ENCODE results near the gene RERG. TPM values are rescaled to one million over a fixed set of nuclear protein-coding genes. Genes with fewer than 3 reads are reported as not detected.

Gene RERG
- total RNA-seq, 2 experiments from 2014 or later: not detected

DNA sequence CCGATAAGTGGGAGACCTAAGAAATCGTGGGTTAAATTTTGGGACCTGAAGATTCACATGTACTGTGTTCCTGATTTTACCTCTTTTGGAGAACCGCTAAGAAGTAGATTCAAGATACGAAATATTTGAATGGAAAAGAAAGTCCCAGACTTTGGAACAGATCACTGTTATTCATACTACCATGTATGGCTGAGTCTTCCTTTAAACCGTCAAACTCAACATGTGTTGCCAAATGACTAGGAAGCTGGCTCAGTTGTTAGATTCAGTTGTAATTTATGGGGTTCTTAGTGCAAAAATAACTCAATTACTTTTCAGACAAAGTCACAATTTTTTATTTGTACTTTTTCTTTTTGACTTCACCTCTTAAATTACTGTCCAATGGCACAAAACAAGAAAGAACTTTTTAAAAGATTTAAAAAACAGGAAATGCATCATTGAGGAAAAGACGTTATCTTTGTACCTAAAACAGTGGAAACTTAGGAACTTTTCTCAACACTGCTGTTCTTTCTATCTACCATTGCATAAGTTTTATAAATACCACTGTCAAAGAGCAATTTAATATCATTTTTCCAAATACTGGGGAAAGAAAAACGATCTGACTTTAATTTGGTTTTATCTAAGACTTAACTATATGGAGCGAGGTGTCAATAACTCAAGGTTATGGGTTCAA is 15.7 kb downstream of the RERG start:
- Histone ChIP-seq H3K27ac (ENCODE audit: low read depth, low read length, poor library complexity, severe bottlenecking) (no peak overlapping the region), H2AFZ (ENCODE audit: low read length) (no peak overlapping the region), H3K4me3 (ENCODE audit: low read depth, low read length, poor library complexity, severe bottlenecking) (no peak overlapping the region), H3K4me1 (ENCODE audit: insufficient read depth, low read length, poor library complexity, severe bottlenecking) (no peaks in the 10 kb centered on the region), H3K9me3 (ENCODE audit: low read length) (0 out of 2 replicates have a peak, but pooled peaks cover 8% of the 10 kb centered on the region), H3K9me2 (ENCODE audit: insufficient read depth, low read length) (no peaks in the 10 kb centered on the region), H3K79me2 (ENCODE audit: insufficient read depth, low read depth, low read length) (no peaks in the 10 kb centered on the region), H3K36me3 (ENCODE audit: insufficient read depth, low read length) (no peaks in the 10 kb centered on the region), H4K20me1 (ENCODE audit: insufficient read depth, low read length) (no peaks in the 10 kb centered on the region), H3K4me2 (ENCODE audit: low read length) (no peak overlapping the region)
- ChIA-PET CTCF (ENCODE audit: unreplicated experiment) (no interaction called here), POLR2A (interaction anchor here (0.7 to 1.3 kb wide), 2 partner anchors 48 to 662 kb away, joined by 3 read pairs; no protein-coding TSS in a partner anchor)
- TF ChIP-seq EZH2phosphoT487 (IDR thresholded peaks at IDR 0.05; ENCODE audit: borderline replicate concordance, low read depth, low read length): no peak
- TF ChIP-seq, protein P1, sequence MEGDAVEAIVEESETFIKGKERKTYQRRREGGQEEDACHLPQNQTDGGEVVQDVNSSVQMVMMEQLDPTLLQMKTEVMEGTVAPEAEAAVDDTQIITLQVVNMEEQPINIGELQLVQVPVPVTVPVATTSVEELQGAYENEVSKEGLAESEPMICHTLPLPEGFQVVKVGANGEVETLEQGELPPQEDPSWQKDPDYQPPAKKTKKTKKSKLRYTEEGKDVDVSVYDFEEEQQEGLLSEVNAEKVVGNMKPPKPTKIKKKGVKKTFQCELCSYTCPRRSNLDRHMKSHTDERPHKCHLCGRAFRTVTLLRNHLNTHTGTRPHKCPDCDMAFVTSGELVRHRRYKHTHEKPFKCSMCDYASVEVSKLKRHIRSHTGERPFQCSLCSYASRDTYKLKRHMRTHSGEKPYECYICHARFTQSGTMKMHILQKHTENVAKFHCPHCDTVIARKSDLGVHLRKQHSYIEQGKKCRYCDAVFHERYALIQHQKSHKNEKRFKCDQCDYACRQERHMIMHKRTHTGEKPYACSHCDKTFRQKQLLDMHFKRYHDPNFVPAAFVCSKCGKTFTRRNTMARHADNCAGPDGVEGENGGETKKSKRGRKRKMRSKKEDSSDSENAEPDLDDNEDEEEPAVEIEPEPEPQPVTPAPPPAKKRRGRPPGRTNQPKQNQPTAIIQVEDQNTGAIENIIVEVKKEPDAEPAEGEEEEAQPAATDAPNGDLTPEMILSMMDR (conservative IDR thresholded peaks at IDR 0.05; ENCODE audit: low read length): no peak
- intact Hi-C loops (cut with micrococcal nuclease; ENCODE audit: unreplicated experiment): loop anchor here (5.0 kb wide), 1 partner anchor 53 kb away; no protein-coding TSS in a partner anchor
- DNase-seq (ENCODE audit: low spot score): no peak
- BruUV-seq (replicated peaks): no TSS peak

DNA sequence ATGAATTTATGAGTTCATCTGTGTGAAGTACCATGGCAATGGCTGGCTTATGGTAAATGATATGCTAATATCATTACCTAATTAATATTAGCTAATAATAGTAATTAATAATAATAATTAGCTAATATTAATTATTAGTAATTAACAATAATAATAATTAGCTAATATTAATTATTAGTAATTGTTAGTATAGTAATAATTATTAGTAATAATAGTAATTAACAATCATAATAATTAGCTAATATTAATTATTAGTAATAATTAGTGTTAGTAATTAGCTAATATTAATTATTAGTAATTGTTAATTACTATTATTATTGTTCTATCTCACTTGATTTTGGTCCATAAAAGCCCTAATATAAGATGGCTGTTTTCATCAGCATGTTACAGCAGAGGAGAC is 19.8 kb downstream of the RERG start:
- no TSS peak for BruUV-seq (replicated peaks)

More for the DNA sequence above, 19.8 kb downstream of the RERG start:
- intact Hi-C loops (cut with micrococcal nuclease; ENCODE audit: unreplicated experiment): no loop called here
- H4K20me1 ChIP-seq (ENCODE audit: insufficient read depth, low read length): no peaks in the 10 kb centered on the region
- H3K4me1 ChIP-seq (ENCODE audit: insufficient read depth, low read length, poor library complexity, severe bottlenecking): no peaks in the 10 kb centered on the region
- H2AFZ ChIP-seq (ENCODE audit: low read length): no peak overlapping the region
- H3K9me3 ChIP-seq (ENCODE audit: low read length): 0 out of 2 replicates have a peak, but pooled peaks cover 8% of the 10 kb centered on the region
- H3K9me2 ChIP-seq (ENCODE audit: insufficient read depth, low read length): no peaks in the 10 kb centered on the region
- CTCF ChIA-PET (ENCODE audit: unreplicated experiment): no interaction called here
- H3K4me3 ChIP-seq (ENCODE audit: low read depth, low read length, poor library complexity, severe bottlenecking): no peak overlapping the region
- no peaks in the 10 kb centered on the region for H3K36me3 ChIP-seq (ENCODE audit: insufficient read depth, low read length)
- POLR2A ChIA-PET: interaction anchor here (0.5 to 1.1 kb wide), 6 partner anchors 9 to 1576 kb away, joined by 3 to 5 read pairs (median 4); no protein-coding TSS in a partner anchor
- no peaks in the 10 kb centered on the region for H3K79me2 ChIP-seq (ENCODE audit: insufficient read depth, low read depth, low read length)
- no peak overlapping the region for H3K4me2 ChIP-seq (ENCODE audit: low read length)
- no peak for TF ChIP-seq EZH2phosphoT487 (IDR thresholded peaks at IDR 0.05; ENCODE audit: borderline replicate concordance, low read depth, low read length)
- TF ChIP-seq, protein P1 (conservative IDR thresholded peaks at IDR 0.05; ENCODE audit: low read length): no peak
- no peak for DNase-seq (ENCODE audit: low spot score)
- no peak overlapping the region for H3K27ac ChIP-seq (ENCODE audit: low read depth, low read length, poor library complexity, severe bottlenecking)

All from OCI-LY7 (cell line).